Naive thymus-derived CD8-positive, alpha-beta T cell (primary cell): ENCODE data around the gene CHD2. TPM values are rescaled to one million over a fixed set of nuclear protein-coding genes. Genes with fewer than 3 reads are reported as not detected.
A peak's percentile ranks its signal among the peaks of the same experiment; 100 is the strongest.

Experiments
- ATAC-seq, 2 donors: fragments of 150-1000 bp; cut with Tn5 transposase in 1 of 2; sonication (Bioruptor Pico), chemical (Tn5 transposase) in 1 of 2; 1 replicate in 1 of 2; 2 replicates in 1 of 2; pipeline ENCODE4 v1.10.0; 2021; ENCODE audit warnings: mild to moderate bottlenecking in 2 of 2, moderate library complexity in 2 of 2
- POLR2A ChIA-PET: fragments of 350-600 bp; sonication (Branson Sonifier 250); formaldehyde crosslinking; loops from one replicate; lab custom pipeline; 2021; ENCODE audit warnings: antibody characterized with exemption; lab: Charles Lee
- DNase-seq, 10 donors: peaks; one replicate each; pipeline versions ENCODE4 v3.0.0 to v3.0.0-alpha.2; 2020 to 2022
- H3K27ac Mint-ChIP-seq, 10 donors: one replicate each; pipeline ENCODE4 v1.8.0; 2020 to 2022; ENCODE audit warnings: mild to moderate bottlenecking in 10 of 10, mixed read lengths in 10 of 10, moderate library complexity in 4 of 10, inconsistent platforms in 1 of 10
- H3K27me3 Mint-ChIP-seq, 5 donors: one replicate each; pipeline ENCODE4 v1.8.0; 2021 to 2022; ENCODE audit warnings: mixed read lengths in 5 of 5
- H3K36me3 Mint-ChIP-seq, 3 donors: one replicate each; pipeline ENCODE4 v1.8.0; 2020 to 2022; ENCODE audit warnings: mixed read lengths in 3 of 3, mild to moderate bottlenecking in 2 of 3, inconsistent platforms in 1 of 3
- H3K4me1 Mint-ChIP-seq, 4 donors: one replicate each; pipeline ENCODE4 v1.8.0; 2021 to 2022; ENCODE audit warnings: mixed read lengths in 4 of 4
- H3K4me3 Mint-ChIP-seq, 10 donors: one replicate each; pipeline ENCODE4 v1.8.0; 2020 to 2022; ENCODE audit warnings: mild to moderate bottlenecking in 10 of 10, mixed read lengths in 10 of 10, moderate library complexity in 6 of 10, inconsistent platforms in 1 of 10
- H3K9me3 Mint-ChIP-seq, 9 donors: one replicate each; pipeline ENCODE4 v1.8.0; 2020 to 2022; ENCODE audit warnings: mixed read lengths in 9 of 9, mild to moderate bottlenecking in 3 of 9, inconsistent platforms in 1 of 9, moderate library complexity in 1 of 9
- polyA plus RNA-seq, 3 donors: library from polyadenylated mRNA; unstranded; fragments of 300-500 nt; fragmentation: Illumina TruSeq; gene quantifications; one replicate each; pipeline ENCODE4 v1.2.3, GENCODE V29; 2021
- total RNA-seq, 8 experiments: library from RNA in 2 of 8; stranded (reverse) in 2 of 8; gene quantifications; one replicate each; pipeline ENCODE4 v1.2.3 and lab custom pipeline; 2021 to 2026

The CHD2 gene
- total and polyA plus RNA-seq, 5 experiments from 2014 or later = 53.1 to 427 (median 101) TPM

DNA sequence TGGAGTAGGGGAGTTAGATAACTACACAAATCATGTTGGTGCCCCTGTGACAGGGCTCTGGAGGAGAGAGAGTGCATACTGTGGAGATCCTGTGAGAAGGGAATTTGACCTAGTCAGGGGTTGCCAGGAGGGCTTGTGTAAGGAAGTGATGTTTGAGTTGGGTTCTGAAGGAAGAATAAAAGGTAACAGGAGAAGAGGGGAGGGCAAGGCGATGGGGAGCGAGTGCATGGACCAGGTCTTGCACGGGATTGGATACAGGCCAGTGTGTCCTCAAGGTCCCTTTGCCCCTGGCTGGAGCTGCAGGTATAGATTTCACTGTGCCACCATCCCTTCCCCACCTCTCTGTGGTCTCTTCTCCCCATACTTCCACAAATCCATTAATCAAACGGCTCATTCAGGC, 105.0 kb downstream of the CHD2 start:
- H3K27ac Mint-ChIP-seq = peak overlapping the region in 9 of 10 donors; percentile 6 to 87 (median 68)
- peaks cover 0 to 1% (median 0%) of the 10 kb centered on the region in 9 donors for H3K9me3 Mint-ChIP-seq
- H3K4me1 Mint-ChIP-seq = peaks cover 0 to 21% (median 11%) of the 10 kb centered on the region in 4 donors
- ATAC-seq (no peak), DNase-seq (no peak)
- no peak overlapping the region for H3K4me3 Mint-ChIP-seq
- peaks cover 7 to 95% (median 34%) of the 10 kb centered on the region in 3 donors for H3K36me3 Mint-ChIP-seq
- H3K27me3 Mint-ChIP-seq = no peaks in the 10 kb centered on the region
- POLR2A ChIA-PET = interaction anchor here (0.6 kb wide), 1 partner anchor 161 kb away, joined by 4 read pairs; no protein-coding TSS in a partner anchor

DNA sequence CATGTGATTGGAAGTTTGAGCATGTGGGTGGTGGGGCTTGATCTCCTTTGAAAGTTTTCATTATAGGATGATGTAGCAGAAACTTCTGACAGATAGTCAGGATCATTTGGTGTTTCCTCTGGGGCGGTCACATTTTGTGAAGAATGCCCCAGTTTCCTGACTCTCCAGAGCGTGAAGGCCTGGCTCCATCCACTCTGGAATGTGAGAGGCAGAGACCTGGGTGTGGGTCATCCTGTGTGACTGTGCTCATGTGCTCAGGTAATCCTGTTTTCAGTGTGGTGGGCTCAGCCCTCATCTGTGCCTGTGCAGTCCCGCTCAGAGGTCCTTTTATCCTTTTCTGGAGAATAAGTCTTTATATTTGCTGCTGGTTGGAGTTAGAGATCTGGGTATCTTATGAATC, 107.9 kb downstream of the CHD2 start:
- Mint-ChIP-seq H3K27me3 (no peaks in the 10 kb centered on the region), H3K27ac (peak overlapping the region in 6 of 10 donors; percentile 5 to 56 (median 22)), H3K36me3 (peaks cover 9 to 97% (median 23%) of the 10 kb centered on the region in 3 donors), H3K9me3 (no peaks in the 10 kb centered on the region), H3K4me1 (peaks cover 0 to 16% (median 9%) of the 10 kb centered on the region in 4 donors), H3K4me3 (no peak overlapping the region)
- POLR2A ChIA-PET = no interaction called here
- no peak for ATAC-seq
- no peak for DNase-seq

DNA sequence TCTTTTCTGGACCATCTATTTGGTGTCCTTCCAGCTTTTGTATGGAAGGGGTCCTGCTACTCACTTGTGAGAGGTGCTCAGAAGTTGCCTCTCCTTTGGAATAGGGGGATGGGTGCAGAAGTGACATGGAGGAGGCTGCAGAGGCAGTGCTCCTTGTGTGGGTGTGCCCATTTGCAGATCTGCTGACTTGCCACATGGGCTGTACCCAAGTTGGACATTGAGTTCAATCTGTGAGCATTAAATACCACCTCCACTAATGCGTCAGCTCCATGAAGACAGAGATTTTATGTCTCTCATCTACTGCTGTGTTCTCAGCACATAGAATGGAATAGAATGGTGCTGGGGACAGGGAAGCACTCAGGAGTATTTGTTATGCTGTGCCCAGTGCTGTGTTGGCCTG, 112.7 kb downstream of the CHD2 start:
- no peak for DNase-seq
- Mint-ChIP-seq H3K36me3 (peaks cover 25 to 94% (median 44%) of the 10 kb centered on the region in 3 donors), H3K4me3 (no peak overlapping the region), H3K4me1 (peaks cover 4 to 14% (median 10%) of the 10 kb centered on the region in 4 donors), H3K9me3 (no peaks in the 10 kb centered on the region), H3K27ac (peak overlapping the region in 7 of 10 donors; percentile 40 to 82 (median 68)), H3K27me3 (no peaks in the 10 kb centered on the region)
- POLR2A ChIA-PET = no interaction called here
- no peak for ATAC-seq

DNA sequence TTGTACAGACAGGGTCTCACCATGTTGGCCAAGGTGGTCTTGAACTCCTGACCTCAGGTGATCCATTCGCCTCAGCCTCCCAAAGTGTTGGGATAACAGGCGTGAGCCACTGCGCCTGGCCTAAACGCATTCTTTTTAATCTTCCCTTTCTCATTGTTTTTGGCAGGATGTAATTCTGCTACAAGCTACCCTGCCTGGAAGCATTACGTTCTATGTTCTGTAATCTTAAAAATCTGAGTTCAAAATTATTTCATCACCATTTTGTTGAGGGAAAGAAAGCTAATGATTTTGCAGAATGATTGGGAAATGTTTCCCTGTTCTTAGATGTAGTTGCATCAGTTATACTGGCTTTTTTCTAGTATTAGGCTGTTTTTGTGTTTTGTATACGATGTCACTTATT, 117.4 kb downstream of the CHD2 start:
- no peaks in the 10 kb centered on the region for H3K27me3 Mint-ChIP-seq
- DNase-seq (no peak), ATAC-seq (no peak)
- POLR2A ChIA-PET = interaction anchor here (0.6 kb wide), 1 partner anchor 206 kb away, joined by 3 read pairs; no protein-coding TSS in a partner anchor
- no peaks in the 10 kb centered on the region for H3K9me3 Mint-ChIP-seq
- H3K27ac Mint-ChIP-seq = peak overlapping the region in 3 of 10 donors; percentile 40 to 83 (median 67)
- no peak overlapping the region for H3K4me3 Mint-ChIP-seq
- H3K4me1 Mint-ChIP-seq = peaks cover 24 to 45% (median 39%) of the 10 kb centered on the region in 4 donors
- H3K36me3 Mint-ChIP-seq = peaks cover 34 to 94% (median 53%) of the 10 kb centered on the region in 3 donors

DNA sequence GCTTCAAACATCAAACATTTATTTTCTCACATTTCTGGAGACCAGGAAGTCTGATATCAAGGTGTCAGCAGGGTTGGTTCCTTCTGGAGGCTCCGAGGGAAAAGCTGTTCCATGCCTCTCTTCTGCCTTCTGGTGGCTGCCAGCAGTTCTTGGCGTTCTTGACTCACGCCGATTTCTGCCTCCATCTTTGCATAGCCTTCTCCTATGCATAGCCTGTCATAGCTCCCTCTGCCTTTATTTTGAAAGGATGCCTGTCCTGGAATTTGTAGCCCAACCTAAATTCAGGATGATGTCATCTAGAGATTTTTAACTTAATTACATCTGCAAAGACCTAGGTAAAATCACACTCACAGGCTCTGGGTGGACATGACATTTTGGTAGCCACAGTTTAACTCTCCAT, 118.5 kb downstream of the CHD2 start:
- Mint-ChIP-seq H3K9me3 (no peaks in the 10 kb centered on the region), H3K4me3 (no peak overlapping the region), H3K36me3 (peaks cover 31 to 94% (median 50%) of the 10 kb centered on the region in 3 donors), H3K27ac (peak overlapping the region in 7 of 10 donors; percentile 29 to 86 (median 67)), H3K27me3 (no peaks in the 10 kb centered on the region), H3K4me1 (peaks cover 32 to 55% (median 49%) of the 10 kb centered on the region in 4 donors)
- POLR2A ChIA-PET = interaction anchor here (0.6 kb wide), 1 partner anchor 119 kb away, joined by 3 read pairs; the partner anchor contains the start of gene CHD2
- DNase-seq = no peak
- no peak for ATAC-seq

DNA sequence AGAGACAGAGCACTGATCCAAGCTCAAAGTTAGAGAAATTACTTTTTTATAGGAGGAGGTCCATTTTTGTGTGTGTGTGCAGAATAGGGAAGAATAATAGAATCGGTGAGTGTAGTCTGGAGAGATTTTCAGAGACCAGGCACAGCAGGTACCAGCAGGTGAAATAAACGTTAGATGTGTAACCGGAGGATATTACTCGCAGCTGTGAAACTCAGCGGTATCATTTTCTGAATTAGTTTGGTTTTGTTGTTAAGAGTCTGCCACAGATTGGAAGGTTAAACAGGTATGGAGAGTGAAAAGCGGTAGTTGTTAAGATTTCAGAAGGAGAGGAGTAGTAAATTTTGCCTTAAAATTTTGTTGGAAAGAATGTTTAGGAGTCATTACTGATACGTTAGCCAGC, 119.0 kb downstream of the CHD2 start:
- POLR2A ChIA-PET = interaction anchor here (0.6 kb wide), 1 partner anchor 15 kb away, joined by 8 read pairs; no protein-coding TSS in a partner anchor
- Mint-ChIP-seq H3K27me3 (no peaks in the 10 kb centered on the region), H3K4me3 (peak overlapping the region in 1 of 10 donors; percentile 59), H3K9me3 (no peaks in the 10 kb centered on the region), H3K4me1 (peaks cover 34 to 60% (median 53%) of the 10 kb centered on the region in 4 donors), H3K27ac (peak overlapping the region in 7 of 10 donors; percentile 6 to 83 (median 46)), H3K36me3 (peaks cover 31 to 97% (median 50%) of the 10 kb centered on the region in 3 donors)
- DNase-seq = no peak
- no peak for ATAC-seq

DNA sequence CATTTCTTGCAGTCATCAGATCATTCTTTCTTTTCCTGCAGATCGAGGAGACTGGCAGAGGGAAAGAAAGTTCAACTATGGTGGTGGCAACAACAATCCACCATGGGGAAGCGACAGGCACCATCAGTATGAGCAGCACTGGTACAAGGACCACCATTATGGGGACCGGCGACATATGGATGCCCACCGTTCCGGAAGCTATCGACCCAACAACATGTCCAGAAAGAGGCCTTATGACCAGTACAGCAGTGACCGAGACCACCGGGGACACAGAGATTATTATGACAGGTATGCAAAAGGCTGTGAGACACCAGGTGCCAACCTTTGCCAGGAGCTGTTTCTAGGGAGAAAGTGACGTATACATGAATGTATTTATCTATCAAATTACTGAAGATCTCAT, 119.8 kb downstream of the CHD2 start:
- H3K27ac Mint-ChIP-seq = peak overlapping the region in 8 of 10 donors; percentile 43 to 83 (median 68)
- peaks cover 41 to 68% (median 62%) of the 10 kb centered on the region in 4 donors for H3K4me1 Mint-ChIP-seq
- no peak for DNase-seq
- POLR2A ChIA-PET = no interaction called here
- H3K4me3 Mint-ChIP-seq = peak overlapping the region in 3 of 10 donors; percentile 14 to 43 (median 16)
- H3K9me3 Mint-ChIP-seq = no peaks in the 10 kb centered on the region
- ATAC-seq = no peak
- peaks cover 31 to 97% (median 54%) of the 10 kb centered on the region in 3 donors for H3K36me3 Mint-ChIP-seq
- H3K27me3 Mint-ChIP-seq = no peaks in the 10 kb centered on the region

DNA sequence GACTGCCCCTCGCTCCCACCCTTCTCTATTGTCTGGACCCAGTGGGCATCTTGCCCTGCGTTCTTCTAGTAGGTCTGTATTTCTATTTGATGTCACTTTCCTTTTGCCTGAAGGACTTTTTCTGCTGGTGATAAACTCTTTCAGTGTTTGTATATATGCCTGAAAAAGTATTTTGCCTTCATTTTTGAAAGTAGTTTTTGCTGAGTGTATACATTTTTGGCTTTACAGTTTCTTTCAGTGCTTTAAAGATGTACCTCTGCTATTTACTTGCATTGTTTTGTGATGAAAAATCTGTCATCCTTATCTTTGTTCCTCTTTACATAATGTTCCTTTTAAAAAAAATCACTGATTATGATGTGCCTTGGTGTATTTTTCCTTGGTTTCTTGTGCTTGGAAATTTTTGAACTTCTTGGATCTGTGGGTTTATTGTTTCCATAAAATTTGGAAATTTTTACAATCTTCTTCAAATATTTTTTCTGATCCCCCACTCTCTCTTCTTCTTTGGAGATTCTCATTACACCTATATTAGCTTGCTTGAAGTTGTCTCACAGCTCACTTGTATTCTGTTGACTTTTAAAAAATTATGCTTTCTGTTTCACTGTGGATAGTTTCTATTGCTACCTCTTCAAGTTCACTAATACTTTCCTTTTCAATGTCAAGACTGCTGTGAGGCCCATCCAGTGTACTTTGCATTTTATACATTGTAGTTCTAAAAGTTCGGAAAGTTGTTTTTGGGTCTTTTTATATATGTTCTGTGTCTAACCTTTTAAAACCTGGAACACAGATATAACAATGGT, 121.0 kb downstream of the CHD2 start:
- POLR2A ChIA-PET = no interaction called here
- Mint-ChIP-seq H3K27ac (peak overlapping the region; percentile 35 to 84 (median 73)), H3K36me3 (peaks cover 20 to 97% (median 48%) of the 10 kb centered on the region in 3 donors), H3K9me3 (no peaks in the 10 kb centered on the region), H3K4me1 (peaks cover 44 to 81% (median 70%) of the 10 kb centered on the region in 4 donors), H3K27me3 (no peaks in the 10 kb centered on the region), H3K4me3 (peak overlapping the region in 2 of 10 donors; percentile 0 to 26)
- ATAC-seq (no peak), DNase-seq (no peak)

DNA sequence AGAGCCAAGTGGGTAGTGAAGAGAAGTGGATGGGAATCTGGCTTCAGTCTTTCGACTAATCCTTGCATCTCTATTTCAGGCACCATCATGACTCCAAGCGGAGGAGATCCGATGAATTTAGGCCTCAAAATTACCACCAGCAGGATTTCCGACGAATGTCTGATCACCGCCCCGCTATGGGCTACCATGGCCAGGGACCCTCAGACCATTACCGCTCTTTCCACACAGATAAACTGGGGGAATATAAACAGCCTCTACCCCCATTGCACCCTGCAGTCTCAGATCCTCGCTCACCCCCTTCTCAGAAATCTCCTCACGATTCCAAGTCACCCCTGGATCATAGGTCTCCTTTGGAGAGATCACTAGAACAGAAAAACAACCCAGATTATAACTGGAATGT, 124.2 kb downstream of the CHD2 start:
- Mint-ChIP-seq H3K27ac (peak overlapping the region in 8 of 10 donors; percentile 46 to 93 (median 82)), H3K4me1 (peaks cover 41 to 80% (median 67%) of the 10 kb centered on the region in 4 donors), H3K4me3 (peak overlapping the region in 2 of 10 donors; percentile 37 to 42), H3K36me3 (peaks cover 12 to 79% (median 38%) of the 10 kb centered on the region in 3 donors), H3K27me3 (no peaks in the 10 kb centered on the region), H3K9me3 (no peaks in the 10 kb centered on the region)
- ATAC-seq (no peak), DNase-seq (no peak)
- POLR2A ChIA-PET = no interaction called here

DNA sequence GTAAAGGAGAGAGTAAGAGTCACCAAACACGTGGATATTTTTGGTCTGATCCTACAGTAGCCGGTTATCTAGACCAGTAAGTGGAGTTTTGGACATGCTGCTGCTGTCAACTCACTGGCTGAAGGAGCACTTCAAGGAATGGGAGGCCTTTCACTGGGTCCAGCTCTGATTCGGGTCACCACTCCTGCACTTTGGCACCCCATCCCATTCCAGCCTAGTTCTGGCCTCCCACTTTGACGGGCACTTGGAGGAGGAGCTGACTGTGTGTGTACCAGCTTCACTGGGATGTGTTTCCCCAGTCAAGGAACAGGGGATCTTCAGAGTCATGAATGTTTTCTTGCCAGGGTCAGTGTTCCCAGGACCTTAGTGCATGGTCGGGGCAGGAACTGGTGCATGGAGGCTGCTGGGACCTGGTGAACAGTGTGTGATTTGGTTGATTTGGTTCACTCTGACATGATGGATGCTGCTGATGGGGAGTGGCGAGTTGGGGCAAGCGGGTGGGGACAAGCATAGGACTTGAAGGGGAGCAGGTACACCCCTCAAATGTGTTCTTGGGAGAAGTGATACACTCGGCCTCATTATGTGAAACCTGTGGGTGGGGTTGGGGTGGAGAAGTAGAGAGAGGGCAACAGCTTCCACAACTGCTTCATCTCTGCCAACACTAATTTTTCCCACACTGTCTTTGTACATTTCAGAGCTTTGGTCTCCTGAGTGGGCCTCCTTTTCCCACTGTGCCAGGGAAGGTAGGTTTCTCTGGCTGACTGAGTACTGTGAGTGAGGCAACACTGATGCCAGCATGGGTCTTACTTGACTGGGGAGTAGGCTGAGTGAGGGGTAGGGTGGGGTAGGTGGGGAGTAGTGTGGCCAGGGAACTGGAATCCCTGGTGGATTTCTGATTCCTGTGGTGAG, 124.8 kb downstream of the CHD2 start:
- H3K36me3 Mint-ChIP-seq = peaks cover 10 to 72% (median 34%) of the 10 kb centered on the region in 3 donors
- peak overlapping the region; percentile 17 to 93 (median 83) for H3K27ac Mint-ChIP-seq
- peak overlapping the region in 8 of 10 donors; percentile 1 to 63 (median 40) for H3K4me3 Mint-ChIP-seq
- H3K4me1 Mint-ChIP-seq = peaks cover 44 to 82% (median 70%) of the 10 kb centered on the region in 4 donors
- H3K9me3 Mint-ChIP-seq = no peaks in the 10 kb centered on the region
- no peak for DNase-seq
- no peaks in the 10 kb centered on the region for H3K27me3 Mint-ChIP-seq
- POLR2A ChIA-PET = no interaction called here
- ATAC-seq = peak in 1 of 2 donors; percentile 12

DNA sequence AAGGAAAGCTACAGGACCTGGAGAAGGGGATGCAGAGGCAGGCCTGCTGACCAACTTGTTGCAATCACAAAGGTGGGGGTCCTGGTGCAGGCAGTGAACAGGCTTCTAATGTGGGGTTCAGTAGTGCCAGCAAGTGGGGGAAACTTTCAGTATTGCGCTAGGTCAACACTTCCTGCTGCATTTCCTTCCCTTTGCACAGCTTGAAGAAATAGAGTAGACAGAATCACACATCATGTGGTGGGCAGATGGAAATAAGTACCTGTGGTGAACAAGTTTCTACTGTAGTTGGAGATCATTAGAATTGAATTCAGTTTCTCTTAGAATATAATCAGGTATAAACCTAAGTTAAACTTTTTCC, 125.5 kb downstream of the CHD2 start:
- Mint-ChIP-seq H3K9me3 (no peaks in the 10 kb centered on the region), H3K36me3 (peaks cover 5 to 66% (median 28%) of the 10 kb centered on the region in 3 donors), H3K4me3 (peak overlapping the region in 4 of 10 donors; percentile 27 to 63 (median 35)), H3K4me1 (peaks cover 47 to 81% (median 70%) of the 10 kb centered on the region in 4 donors), H3K27ac (peak overlapping the region; percentile 17 to 93 (median 82)), H3K27me3 (no peaks in the 10 kb centered on the region)
- peak in 1 of 2 donors; percentile 32 for ATAC-seq
- POLR2A ChIA-PET = no interaction called here
- DNase-seq = no peak

DNA sequence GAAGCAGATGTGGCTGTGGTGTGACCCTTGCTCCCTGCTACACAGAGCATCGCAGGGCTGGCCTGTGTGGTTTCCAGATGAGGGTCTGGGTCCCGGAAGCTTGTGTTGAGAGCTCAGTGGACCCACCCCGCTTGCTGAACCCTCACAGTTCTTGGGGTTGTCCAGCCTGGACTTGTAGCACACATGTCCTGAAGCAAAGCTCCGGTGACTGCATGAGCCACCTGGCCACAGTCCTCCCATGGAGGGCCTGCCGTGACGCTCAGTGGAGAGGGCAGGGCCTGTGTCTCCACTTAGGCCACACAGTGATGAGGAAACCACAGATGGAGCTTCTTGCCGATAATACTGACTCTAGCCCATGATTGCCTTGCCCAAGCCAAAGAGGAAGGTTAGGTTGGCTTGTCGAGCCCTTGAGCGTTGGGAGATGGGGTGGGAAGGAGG, 126.3 kb downstream of the CHD2 start:
- POLR2A ChIA-PET = interaction anchor here (0.6 kb wide), 1 partner anchor 16 kb away, joined by 8 read pairs; no protein-coding TSS in a partner anchor
- peak overlapping the region in 1 of 10 donors; percentile 60 for H3K4me3 Mint-ChIP-seq

More for the DNA sequence above, 126.3 kb downstream of the CHD2 start:
- H3K4me1 Mint-ChIP-seq = peaks cover 44 to 76% (median 64%) of the 10 kb centered on the region in 4 donors
- no peaks in the 10 kb centered on the region for H3K27me3 Mint-ChIP-seq
- H3K9me3 Mint-ChIP-seq = no peaks in the 10 kb centered on the region
- ATAC-seq (no peak), DNase-seq (no peak)
- H3K36me3 Mint-ChIP-seq = peaks cover 1 to 58% (median 22%) of the 10 kb centered on the region in 3 donors
- H3K27ac Mint-ChIP-seq = peak overlapping the region in 8 of 10 donors; percentile 11 to 82 (median 40)
